KMS-11 (cell line): ENCODE results near the gene ZDHHC11.
"Not testable (repeated sequence)": the region's sequence is repeated elsewhere in the genome, so short reads cannot be mapped to it uniquely, and the experiment has no call there.

ENCODE experiments used
- H2AFZ ChIP-seq: fragments of 200-600 bp; sonication (generic); 2 replicates; pipeline ENCODE4 v1.6.1; 2016; ENCODE audit warnings: antibody characterized with exemption, mixed run types, low read depth
- H3K27ac ChIP-seq: fragments of 200-600 bp; sonication (generic); 2 replicates; pipeline ENCODE4 v1.6.1; 2016; ENCODE audit warnings: mild to moderate bottlenecking, mixed run types
- H3K27me3 ChIP-seq: fragments of 200-600 bp; sonication (generic); 2 replicates; pipeline ENCODE4 v1.6.1; 2017; ENCODE audit warnings: mild to moderate bottlenecking, low read depth, mixed run types, moderate library complexity; ENCODE audit not compliant: insufficient read depth
- H3K36me3 ChIP-seq: fragments of 200-600 bp; sonication (generic); 2 replicates; pipeline ENCODE4 v1.6.1; 2017; ENCODE audit warnings: mild to moderate bottlenecking, mixed run types; ENCODE audit not compliant: insufficient read depth
- H3K4me1 ChIP-seq: fragments of 200-600 bp; sonication (generic); 2 replicates; pipeline ENCODE4 v1.6.1; 2016; ENCODE audit warnings: mild to moderate bottlenecking, low read depth, mixed run types; ENCODE audit not compliant: poor library complexity, severe bottlenecking
- H3K4me2 ChIP-seq: fragments of 200-600 bp; sonication (generic); 2 replicates; pipeline ENCODE4 v1.7.0; 2016; ENCODE audit warnings: mild to moderate bottlenecking, mixed run types
- H3K4me3 ChIP-seq: fragments of 200-600 bp; sonication (generic); IDR thresholded peaks from 2 replicates; pipeline ENCODE4 v1.6.1; 2017; ENCODE audit warnings: low read depth, low read length, mixed read lengths; ENCODE audit not compliant: insufficient read depth
- H3K79me2 ChIP-seq: fragments of 200-600 bp; sonication (generic); 2 replicates; pipeline ENCODE4 v1.6.1; 2016; ENCODE audit warnings: low read depth, mixed run types; ENCODE audit not compliant: insufficient read depth
- H3K9ac ChIP-seq: fragments of 200-600 bp; sonication (generic); 2 replicates; pipeline ENCODE4 v1.6.1; 2016; ENCODE audit warnings: mild to moderate bottlenecking, mixed run types
- H4K20me1 ChIP-seq: fragments of 200-600 bp; sonication (generic); 2 replicates; pipeline ENCODE4 v1.6.1; 2016; ENCODE audit warnings: mild to moderate bottlenecking, mixed run types; ENCODE audit not compliant: insufficient read depth
- CTCF ChIP-seq: fragments of 200-600 bp; sonication (generic); conservative IDR thresholded peaks from 2 replicates; pipeline ENCODE4 v1.6.1; 2017; ENCODE audit warnings: low read depth, mild to moderate bottlenecking, antibody characterized with exemption, low read length, moderate library complexity, mixed read lengths

ZDHHC11 gene

GRCh38 chr5:749101-749670 lies 101.6 kb downstream of the ZDHHC11 start:
- H4K20me1 ChIP-seq = no peaks in the 10 kb centered on the region
- H3K9ac ChIP-seq = no peak overlapping the region
- TF ChIP-seq CTCF = no peak
- H3K4me1 ChIP-seq = no peaks in the 10 kb centered on the region
- H3K79me2 ChIP-seq = no peaks in the 10 kb centered on the region
- no peak overlapping the region for H2AFZ ChIP-seq
- no peaks in the 10 kb centered on the region for H3K36me3 ChIP-seq
- no peak overlapping the region for H3K4me2 ChIP-seq
- H3K27ac ChIP-seq = no peak overlapping the region
- no peaks in the 10 kb centered on the region for H3K27me3 ChIP-seq
- no peak overlapping the region for H3K4me3 ChIP-seq

GRCh38 chr5:748011-748980 lies 102.5 kb downstream of the ZDHHC11 start:
- H3K27ac ChIP-seq, H3K79me2 ChIP-seq, H4K20me1 ChIP-seq, H2AFZ ChIP-seq, H3K9ac ChIP-seq, H3K4me2 ChIP-seq, H3K4me1 ChIP-seq, H3K4me3 ChIP-seq, H3K36me3 ChIP-seq, H3K27me3 ChIP-seq: not testable (repeated sequence)

DNA sequence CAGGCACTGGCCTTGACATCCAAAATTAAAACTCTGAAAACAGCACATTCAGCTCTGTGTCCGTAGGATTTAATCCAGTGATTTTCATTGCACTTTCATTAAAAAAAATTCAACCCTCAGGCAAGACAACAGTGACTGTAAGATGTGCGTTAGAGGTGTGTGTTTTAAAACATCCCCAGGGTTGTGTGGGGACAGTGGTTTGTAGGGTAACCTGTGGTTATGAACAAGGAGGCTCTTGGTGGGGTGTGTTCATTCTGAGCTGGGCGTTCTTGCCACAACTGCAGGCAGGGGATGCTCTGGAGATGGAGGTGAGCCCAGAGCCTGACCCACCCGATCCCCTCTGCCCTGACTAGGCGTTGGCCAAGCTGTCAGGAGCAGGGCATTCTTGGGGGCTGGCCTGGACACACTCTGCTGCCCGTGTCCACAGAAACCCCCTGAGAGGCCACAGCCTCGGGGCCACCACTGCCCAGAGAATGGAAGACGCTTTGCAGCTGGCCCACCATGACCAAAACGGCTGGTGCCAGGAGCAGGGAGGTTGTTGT lies 103.4 kb downstream of the ZDHHC11 start:
- not testable (repeated sequence) for H2AFZ ChIP-seq, H3K27ac ChIP-seq, H3K4me3 ChIP-seq, H3K27me3 ChIP-seq, H3K79me2 ChIP-seq, H3K9ac ChIP-seq, H4K20me1 ChIP-seq, H3K36me3 ChIP-seq, H3K4me1 ChIP-seq, H3K4me2 ChIP-seq

- no peak overlapping the region for H3K4me3 ChIP-seq
- no peak overlapping the region for H3K9ac ChIP-seq
- no peak overlapping the region for H2AFZ ChIP-seq
- no peaks in the 10 kb centered on the region for H4K20me1 ChIP-seq
- H3K36me3 ChIP-seq = no peaks in the 10 kb centered on the region
- no peak for TF ChIP-seq CTCF
- H3K27ac ChIP-seq = no peak overlapping the region
- no peaks in the 10 kb centered on the region for H3K27me3 ChIP-seq
- H3K79me2 ChIP-seq = no peaks in the 10 kb centered on the region
- H3K4me1 ChIP-seq = no peaks in the 10 kb centered on the region
- no peak overlapping the region for H3K4me2 ChIP-seq
Observed at GRCh38 chr5:746258-746761, 104.5 kb downstream of the ZDHHC11 start.
